K562 treated with DMSO at 1 percent for 12 hours (cell line): ENCODE data around the gene TBR1. TPM values are rescaled to one million over a fixed set of nuclear protein-coding genes. Genes with fewer than 3 reads are reported as not detected.

ENCODE experiments used
- total RNA-seq: library from RNA; unstranded; fragments of 300-600 nt; gene quantifications from 2 replicates; pipeline ENCODE4 v1.2.3, GENCODE V29; 2022; ENCODE audit not compliant: insufficient read depth

The TBR1 gene
- total RNA-seq, result not detected in 2 replicates

DNA sequence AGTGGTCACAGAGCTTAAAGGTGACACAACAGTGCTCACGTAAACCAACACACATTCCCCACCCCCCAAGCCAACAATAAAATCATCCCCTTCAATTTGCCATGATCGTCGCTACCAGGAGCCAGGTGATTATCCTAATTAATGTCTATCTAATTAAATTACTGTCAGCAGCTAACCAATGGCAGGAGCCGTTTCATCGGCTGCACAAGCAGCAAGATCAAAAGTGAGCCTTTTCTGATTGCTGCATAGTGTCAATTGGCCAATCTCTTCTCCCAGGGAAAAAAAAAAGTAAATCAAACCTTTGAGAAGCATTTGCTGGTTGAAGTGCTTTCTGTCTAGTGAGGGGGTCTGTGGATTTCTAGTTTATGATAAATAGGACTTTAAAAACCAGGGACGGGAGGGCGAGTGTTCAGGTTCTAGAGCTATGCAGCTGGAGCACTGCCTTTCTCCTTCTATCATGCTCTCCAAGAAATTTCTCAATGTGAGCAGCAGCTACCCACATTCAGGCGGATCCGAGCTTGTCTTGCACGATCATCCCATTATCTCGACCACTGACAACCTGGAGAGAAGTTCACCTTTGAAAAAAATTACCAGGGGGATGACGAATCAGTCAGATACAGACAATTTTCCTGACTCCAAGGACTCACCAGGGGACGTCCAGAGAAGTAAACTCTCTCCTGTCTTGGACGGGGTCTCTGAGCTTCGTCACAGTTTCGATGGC, at the start of gene TBR1:
TSS of gene TBR1 (plus strand) at position 311 of the 721 bp plus-strand sequence. CDS start at position 425, 114 bp downstream.

Other genes starting within 250 kb of the TBR1 start
- 56.4 and 80.5 TPM in 2 replicates for gene PSMD14, start 107.9 kb upstream of the TBR1 start, total RNA-seq
- gene SLC4A10, start 208.1 kb downstream of the TBR1 start, total RNA-seq, result not detected in 2 replicates